WTC11 (cell line): Measurements from ENCODE around the gene VWA5B1. TPM values are rescaled to one million over a fixed set of nuclear protein-coding genes. Genes with fewer than 3 reads are reported as not detected.
A peak's percentile ranks its signal among the peaks of the same experiment; 100 is the strongest.

Experiments used
- ATAC-seq: fragments of 200-7000 bp; cut with Tn5 transposase; 2 replicates; pipeline ENCODE4 v1.10.0; 2021; ENCODE audit warnings: mild to moderate bottlenecking, moderate library complexity
- CTCF ChIA-PET: fragments of 300-600 bp; sonication (Branson Sonifier 250); formaldehyde crosslinking; loops from one replicate; lab custom pipeline; 2021; ENCODE audit warnings: antibody characterized with exemption; lab: Charles Lee
- POLR2A ChIA-PET: fragments of 350-600 bp; sonication (Branson Sonifier 250); formaldehyde crosslinking; loops from one replicate; lab custom pipeline; 2021; ENCODE audit warnings: antibody characterized with exemption; lab: Charles Lee
- DNase-seq: peaks from one replicate; pipeline ENCODE4 v3.0.0; 2021; ENCODE audit warnings: low spot score
- H3K27ac Mint-ChIP-seq: 2 replicates; pipeline ENCODE4 v1.8.0; 2021; ENCODE audit warnings: mixed read lengths
- H3K27me3 Mint-ChIP-seq: 2 replicates; pipeline ENCODE4 v1.8.0; 2021; ENCODE audit warnings: low read depth, mild to moderate bottlenecking, moderate library complexity, mixed read lengths
- H3K36me3 Mint-ChIP-seq: 2 replicates; pipeline ENCODE4 v1.8.0; 2021; ENCODE audit warnings: mixed read lengths
- H3K4me1 Mint-ChIP-seq: 2 replicates; pipeline ENCODE4 v1.8.0; 2022; ENCODE audit warnings: mixed read lengths
- H3K4me3 Mint-ChIP-seq: 2 replicates; pipeline ENCODE4 v1.8.0; 2021; ENCODE audit warnings: mild to moderate bottlenecking, moderate library complexity, mixed read lengths
- H3K9me3 Mint-ChIP-seq: 2 replicates; pipeline ENCODE4 v1.8.0; 2021; ENCODE audit warnings: mixed read lengths
- CREB1 ChIP-seq: sonication (generic); formaldehyde crosslinking; IDR thresholded peaks from 2 replicates; pipeline ENCODE4 v1.8.0; 2023; ENCODE audit warnings: mild to moderate bottlenecking, missing genetic modification reagents
- ELF4 ChIP-seq: sonication (generic); formaldehyde crosslinking; IDR thresholded peaks from 2 replicates; pipeline ENCODE4 v1.8.1; 2022; ENCODE audit warnings: low read depth, mild to moderate bottlenecking, moderate library complexity, missing genetic modification reagents
- FOXJ3 ChIP-seq: sonication (generic); formaldehyde crosslinking; IDR thresholded peaks from 2 replicates; pipeline ENCODE4 v1.9.0; 2021; ENCODE audit warnings: missing genetic modification reagents, mild to moderate bottlenecking, borderline replicate concordance
- FOXK1 ChIP-seq: sonication (generic); formaldehyde crosslinking; IDR thresholded peaks from 2 replicates; pipeline ENCODE4 v1.8.0; 2022; ENCODE audit warnings: mild to moderate bottlenecking, moderate library complexity, missing genetic modification reagents
- FOXP1 ChIP-seq: sonication (generic); formaldehyde crosslinking; IDR thresholded peaks from 2 replicates; pipeline ENCODE4 v1.8.0; 2022; ENCODE audit warnings: missing genetic modification reagents, mild to moderate bottlenecking, moderate library complexity, borderline replicate concordance
- HMGXB4 ChIP-seq: sonication (generic); formaldehyde crosslinking; IDR thresholded peaks from 2 replicates; pipeline ENCODE4 v1.8.1; 2023; ENCODE audit warnings: mild to moderate bottlenecking, moderate library complexity, missing genetic modification reagents
- IRF1 ChIP-seq: sonication (generic); formaldehyde crosslinking; IDR thresholded peaks from 2 replicates; pipeline ENCODE4 v1.8.0; 2023; ENCODE audit warnings: missing genetic modification reagents
- JAZF1 ChIP-seq: fragments of 250-450 bp; sonication (Bioruptor Pico); IDR thresholded peaks from 2 replicates; pipeline ENCODE4 v1.9.0; 2021; ENCODE audit warnings: moderate library complexity, mild to moderate bottlenecking, inconsistent platforms
- MLX ChIP-seq: sonication (generic); formaldehyde crosslinking; IDR thresholded peaks from 2 replicates; pipeline ENCODE4 v1.8.1; 2023; ENCODE audit warnings: mild to moderate bottlenecking, missing genetic modification reagents, moderate library complexity
- PRDM15 ChIP-seq: sonication (generic); formaldehyde crosslinking; IDR thresholded peaks from 2 replicates; pipeline ENCODE4 v1.8.0; 2022; ENCODE audit warnings: missing genetic modification reagents
- RELA ChIP-seq: sonication (generic); formaldehyde crosslinking; IDR thresholded peaks from 2 replicates; pipeline ENCODE4 v1.8.1; 2022; ENCODE audit warnings: missing genetic modification reagents, mild to moderate bottlenecking, borderline replicate concordance
- TEAD1 ChIP-seq: sonication (generic); formaldehyde crosslinking; IDR thresholded peaks from 2 replicates; pipeline ENCODE4 v1.8.0; 2022; ENCODE audit warnings: mild to moderate bottlenecking, missing genetic modification reagents
- ZMAT4 ChIP-seq: fragments of 250-450 bp; sonication (Bioruptor Pico); IDR thresholded peaks from 2 replicates; pipeline ENCODE4 v1.9.0; 2021; ENCODE audit warnings: mild to moderate bottlenecking
- ZNF232 ChIP-seq: sonication (generic); formaldehyde crosslinking; IDR thresholded peaks from 2 replicates; pipeline ENCODE4 v1.8.0; 2022; ENCODE audit warnings: mild to moderate bottlenecking, missing genetic modification reagents
- ZNF317 ChIP-seq: sonication (generic); formaldehyde crosslinking; IDR thresholded peaks from 2 replicates; pipeline ENCODE4 v1.8.1; 2023; ENCODE audit warnings: low read depth, mild to moderate bottlenecking, moderate library complexity, missing genetic modification reagents, borderline replicate concordance
- ZNF416 ChIP-seq: fragments of 250-450 bp; sonication (Bioruptor Pico); IDR thresholded peaks from 2 replicates; pipeline ENCODE4 v1.9.0; 2021; ENCODE audit warnings: mild to moderate bottlenecking, inconsistent platforms
- ZNF425 ChIP-seq: fragments of 250-450 bp; sonication (Bioruptor Pico); conservative IDR thresholded peaks from 2 replicates; pipeline ENCODE4 v1.9.0; 2021; ENCODE audit warnings: mild to moderate bottlenecking
- ZNF671 ChIP-seq: fragments of 250-450 bp; sonication (Bioruptor Pico); IDR thresholded peaks from 2 replicates; pipeline ENCODE4 v1.8.0; 2021; ENCODE audit warnings: mild to moderate bottlenecking
- ZSCAN18 ChIP-seq: fragments of 250-450 bp; sonication (Bioruptor Pico); IDR thresholded peaks from 2 replicates; pipeline ENCODE4 v2.1.2; 2022; ENCODE audit warnings: mild to moderate bottlenecking, moderate library complexity
- total RNA-seq: library from RNA; stranded (reverse); gene quantifications from 3 replicates; pipeline ENCODE4 v1.2.3, GENCODE V29; 2021

VWA5B1 gene
- total RNA-seq, 1 experiment from 2014 or later, result 1.5 TPM

GRCh38 chr1:20328201-20328600 is 37.5 kb downstream of the VWA5B1 start:
- H3K4me3 Mint-ChIP-seq, result no peak overlapping the region
- no peak for DNase-seq
- H3K9me3 Mint-ChIP-seq, result no peaks in the 10 kb centered on the region
- no peak for TF ChIP-seq RELA (CRISPR knock-in tag)
- TF ChIP-seq ZMAT4 (CRISPR knock-in tag), result no peak
- no peak for TF ChIP-seq TEAD1 (CRISPR knock-in tag)
- TF ChIP-seq ZNF671, result no peak
- TF ChIP-seq ZNF232, result no peak
- no peak for TF ChIP-seq ZSCAN18 (CRISPR knock-in tag)
- no peak for TF ChIP-seq IRF1 (CRISPR knock-in tag)
- TF ChIP-seq PRDM15 (CRISPR knock-in tag), result no peak
- TF ChIP-seq, all 79 proteins: peak for 0
- ChIA-PET CTCF (no interaction called here), POLR2A (no interaction called here)
- ATAC-seq, result no peak
- Mint-ChIP-seq H3K27me3 (no peaks in the 10 kb centered on the region), H3K4me1 (peaks cover 9% of the 10 kb centered on the region), H3K27ac (no peak overlapping the region), H3K36me3 (no peaks in the 10 kb centered on the region)

- no peak overlapping the region for H3K4me3 Mint-ChIP-seq
- ChIA-PET CTCF (interaction anchor here (0.8 to 2.6 kb wide), 8 partner anchors 10 to 117 kb away, joined by 3 to 13 read pairs (median 3); no protein-coding TSS in a partner anchor), POLR2A (no interaction called here)
- TF ChIP-seq FOXP1 (CRISPR knock-in tag) (0 out of 2 replicates have a peak, but pooled peaks have one; percentile 22), ZNF425 (CRISPR knock-in tag) (no peak)
- H3K27me3 Mint-ChIP-seq, result no peaks in the 10 kb centered on the region
- no peaks in the 10 kb centered on the region for H3K9me3 Mint-ChIP-seq
- peaks cover 9% of the 10 kb centered on the region for H3K4me1 Mint-ChIP-seq
- H3K27ac Mint-ChIP-seq, result no peak overlapping the region
- DNase-seq (peak; percentile 32), ATAC-seq (peak; percentile 68)
- no peaks in the 10 kb centered on the region for H3K36me3 Mint-ChIP-seq
These were observed 39.3 kb downstream of the VWA5B1 start for GRCh38 chr1:20329793-20330542.

- Mint-ChIP-seq H3K36me3 (no peaks in the 10 kb centered on the region), H3K9me3 (no peaks in the 10 kb centered on the region), H3K27ac (no peak overlapping the region), H3K4me1 (peaks cover 4% of the 10 kb centered on the region; the same call in 1 of the 2 replicates), H3K27me3 (no peaks in the 10 kb centered on the region), H3K4me3 (no peak overlapping the region)
- ChIA-PET POLR2A (no interaction called here), CTCF (interaction anchor here (0.6 kb wide), 1 partner anchor 110 kb away, joined by 3 read pairs; no protein-coding TSS in a partner anchor)
- ATAC-seq (no peak), DNase-seq (no peak)
- TF ChIP-seq FOXJ3, result no peak
- TF ChIP-seq ZNF416 (CRISPR knock-in tag), result no peak
- no peak for TF ChIP-seq ZNF232
- no peak for TF ChIP-seq CREB1 (CRISPR knock-in tag)
- TF ChIP-seq HMGXB4 (CRISPR knock-in tag), result no peak
- no peak for TF ChIP-seq RELA (CRISPR knock-in tag)
- no peak for TF ChIP-seq MLX (CRISPR knock-in tag)
- TF ChIP-seq ZNF317 (CRISPR knock-in tag), result no peak
- TF ChIP-seq ZMAT4 (CRISPR knock-in tag), result no peak
- no peak for TF ChIP-seq FOXK1 (CRISPR knock-in tag)
- no peak for TF ChIP-seq ELF4 (CRISPR knock-in tag)
- no peak for TF ChIP-seq JAZF1 (CRISPR knock-in tag)
These were observed 43.4 kb downstream of the VWA5B1 start for GRCh38 chr1:20334103-20334502.
